DND-41 (cell line): ENCODE data around the gene FAM151A.

Experiments used
- ATAC-seq: fragments of 200-7000 bp; cut with Tn5 transposase; 3 replicates; pipeline ENCODE4 v1.9.1; 2021; ENCODE audit warnings: low read depth; ENCODE audit not compliant: insufficient read depth
- DNase-seq: peaks from one replicate; pipeline ENCODE4 v3.0.0-alpha.2; 2020
- H2AFZ ChIP-seq: 2 replicates; pipeline ENCODE4 v1.6.0; 2012; ENCODE audit warnings: low read depth, low read length
- H3K27ac ChIP-seq: 2 replicates; pipeline ENCODE4 v1.5.1; 2012; ENCODE audit warnings: low read length, inconsistent platforms
- H3K27me3 ChIP-seq: fragments of 200-600 bp; sonication (generic); 2 replicates; pipeline ENCODE4 v1.6.0; 2012; ENCODE audit warnings: low read length, mild to moderate bottlenecking, inconsistent platforms; ENCODE audit not compliant: insufficient read depth, poor library complexity
- H3K36me3 ChIP-seq: 2 replicates; pipeline ENCODE4 v1.5.1; 2012; ENCODE audit warnings: low read length, inconsistent platforms; ENCODE audit not compliant: insufficient read depth
- H3K4me1 ChIP-seq: 2 replicates; pipeline ENCODE4 v1.5.1; 2012; ENCODE audit warnings: mild to moderate bottlenecking, low read length; ENCODE audit not compliant: insufficient read depth
- H3K4me2 ChIP-seq: 2 replicates; pipeline ENCODE4 v1.6.0; 2012; ENCODE audit warnings: mild to moderate bottlenecking, moderate library complexity, low read length, inconsistent platforms; ENCODE audit not compliant: insufficient read depth
- H3K4me3 ChIP-seq, 2 experiments: fragments of 200-600 bp in 1 of 2; shearing (Covaris generic) in 1 of 2; 2 replicates each; pipeline ENCODE4 v1.5.1; 2012 to 2016; ENCODE audit warnings: inconsistent platforms in 2 of 2, low read length in 2 of 2, mild to moderate bottlenecking in 2 of 2, low read depth in 1 of 2, moderate library complexity in 1 of 2
- H3K79me2 ChIP-seq: 2 replicates; pipeline ENCODE4 v1.6.0; 2012; ENCODE audit warnings: low read length, inconsistent platforms; ENCODE audit not compliant: insufficient read depth
- H3K9ac ChIP-seq: 2 replicates; pipeline ENCODE4 v1.6.0; 2012; ENCODE audit warnings: low read depth, mild to moderate bottlenecking, inconsistent platforms, low read length, moderate library complexity
- H3K9me3 ChIP-seq: 2 replicates; pipeline ENCODE4 v1.5.1; 2012; ENCODE audit warnings: low read length, moderate library complexity, mild to moderate bottlenecking, inconsistent platforms; ENCODE audit not compliant: insufficient read depth, severe bottlenecking
- H4K20me1 ChIP-seq: 2 replicates; pipeline ENCODE4 v1.6.0; 2012; ENCODE audit warnings: low read length; ENCODE audit not compliant: insufficient read depth
- CTCF ChIP-seq: IDR thresholded peaks from 2 replicates; pipeline ENCODE4 v1.5.1; 2012; ENCODE audit warnings: borderline replicate concordance, low read length, moderate library complexity, mild to moderate bottlenecking; ENCODE audit not compliant: poor library complexity, severe bottlenecking; ENCODE audit errors: extremely low read depth
- EZH2 ChIP-seq: IDR thresholded peaks from 3 replicates; pipeline ENCODE4 v1.6.1; 2012; ENCODE audit warnings: borderline replicate concordance, low read depth, mild to moderate bottlenecking, moderate library complexity, low read length, inconsistent platforms; ENCODE audit not compliant: severe bottlenecking

FAM151A gene

DNA sequence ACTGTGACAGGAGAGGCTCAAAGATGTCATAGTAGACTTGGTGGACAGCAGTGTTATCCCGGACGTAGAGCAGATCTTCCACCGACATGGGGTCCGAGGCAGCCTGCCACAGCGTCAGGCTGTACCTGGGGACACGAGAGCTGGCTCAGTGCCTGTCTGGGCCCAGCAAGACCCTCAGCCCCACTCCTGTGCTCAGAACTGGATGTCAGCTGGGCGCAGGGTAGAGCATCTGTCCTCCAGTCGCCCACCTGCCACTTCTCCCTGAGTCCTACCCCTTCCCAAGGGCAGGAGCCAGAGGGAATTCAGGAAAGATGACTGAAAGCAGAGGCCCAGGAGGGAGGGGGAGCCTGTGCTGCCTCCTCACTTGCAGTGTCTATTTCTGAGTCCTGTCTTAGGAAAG, 11.7 kb downstream of the FAM151A start:
- no peak for ATAC-seq
- Histone ChIP-seq H3K4me3 (no peak overlapping the region), H3K27ac (no peak overlapping the region), H3K9ac (no peak overlapping the region), H3K27me3 (peaks cover 3% of the 10 kb centered on the region), H3K4me1 (no peaks in the 10 kb centered on the region), H3K9me3 (no peaks in the 10 kb centered on the region), H3K4me2 (no peak overlapping the region), H4K20me1 (no peaks in the 10 kb centered on the region), H2AFZ (no peak overlapping the region), H3K36me3 (no peaks in the 10 kb centered on the region), H3K79me2 (no peaks in the 10 kb centered on the region)
- no peak for TF ChIP-seq EZH2
- DNase-seq: no peak

- Histone ChIP-seq H3K36me3 (no peaks in the 10 kb centered on the region), H3K27me3 (peaks cover 3% of the 10 kb centered on the region), H3K27ac (no peak overlapping the region), H3K4me3 (no peak overlapping the region), H3K9ac (no peak overlapping the region), H3K9me3 (no peaks in the 10 kb centered on the region), H3K4me2 (no peak overlapping the region), H3K4me1 (no peaks in the 10 kb centered on the region), H4K20me1 (no peaks in the 10 kb centered on the region), H3K79me2 (no peaks in the 10 kb centered on the region), H2AFZ (no peak overlapping the region)
- TF ChIP-seq CTCF (no peak), EZH2 (no peak)
- no peak for DNase-seq
- no peak for ATAC-seq
These were observed 12.4 kb downstream of the FAM151A start for GRCh38 chr1:54610601-54611580.

DNA sequence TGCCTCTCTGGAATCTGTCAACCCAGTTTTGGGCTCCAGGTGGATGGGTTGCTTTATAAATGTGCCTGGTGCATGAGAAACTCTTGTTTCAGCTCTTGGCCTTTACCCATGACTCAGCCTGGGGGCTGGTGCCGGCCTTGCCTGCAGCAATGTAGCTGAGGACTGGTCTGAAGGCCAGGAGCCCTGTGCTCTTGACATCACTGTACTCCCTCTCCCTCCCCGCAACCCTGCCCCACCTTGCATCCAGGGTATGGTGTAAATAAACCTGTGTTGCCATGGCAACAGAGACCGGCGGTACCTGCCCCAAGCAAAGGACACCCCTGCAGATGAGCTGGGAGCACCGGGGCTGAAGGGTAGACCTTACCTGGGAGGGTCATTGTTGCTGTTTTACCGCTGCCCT, 13.3 kb downstream of the FAM151A start:
- H3K27ac ChIP-seq: no peak overlapping the region
- H3K27me3 ChIP-seq: peaks cover 2% of the 10 kb centered on the region
- H3K79me2 ChIP-seq: no peaks in the 10 kb centered on the region
- DNase-seq (no peak), ATAC-seq (no peak)
- H2AFZ ChIP-seq: no peak overlapping the region
- no peaks in the 10 kb centered on the region for H3K36me3 ChIP-seq
- TF ChIP-seq CTCF: no peak
- no peak for TF ChIP-seq EZH2
- H3K4me1 ChIP-seq: peaks cover 3% of the 10 kb centered on the region
- H3K4me2 ChIP-seq: no peak overlapping the region
- no peak overlapping the region for H3K9ac ChIP-seq
- H3K9me3 ChIP-seq: no peaks in the 10 kb centered on the region
- no peaks in the 10 kb centered on the region for H4K20me1 ChIP-seq
- H3K4me3 ChIP-seq: no peak overlapping the region

DNA sequence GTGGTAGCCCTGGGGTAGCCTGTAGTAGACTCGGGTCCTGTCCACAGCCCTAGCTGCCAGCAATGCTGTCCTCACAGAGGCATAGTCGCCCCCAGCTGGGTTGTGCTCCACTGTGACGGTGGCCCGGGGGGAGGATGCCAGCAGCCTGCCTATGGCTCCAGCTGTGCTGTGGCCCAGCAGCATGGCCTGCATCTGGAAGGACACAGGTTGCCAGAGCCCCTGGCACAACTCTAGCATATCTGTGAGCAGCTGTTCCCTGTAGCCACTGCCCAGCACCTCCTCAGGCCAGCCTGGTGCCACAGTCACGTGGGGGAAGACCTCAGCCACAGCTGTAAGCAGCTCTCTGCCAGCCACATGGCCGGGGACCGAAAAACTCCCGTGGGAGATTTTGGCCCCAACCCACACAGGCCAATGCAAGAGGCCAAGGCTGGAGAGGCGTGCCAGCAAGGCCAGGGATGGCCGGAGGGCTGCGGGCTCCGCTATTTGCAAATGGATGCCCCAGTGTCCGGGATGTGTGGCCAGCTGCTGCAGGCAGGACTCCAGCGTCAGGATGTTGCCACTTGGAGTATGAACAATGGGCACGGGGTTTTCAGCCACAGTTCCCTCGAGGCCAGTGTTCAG, 13.9 kb downstream of the FAM151A start:
- Histone ChIP-seq H3K36me3 (no peaks in the 10 kb centered on the region), H3K9me3 (no peaks in the 10 kb centered on the region), H3K4me3 (no peak overlapping the region), H2AFZ (no peak overlapping the region), H3K27me3 (no peaks in the 10 kb centered on the region), H4K20me1 (no peaks in the 10 kb centered on the region), H3K4me1 (peaks cover 10% of the 10 kb centered on the region), H3K9ac (no peak overlapping the region), H3K79me2 (no peaks in the 10 kb centered on the region), H3K4me2 (no peak overlapping the region), H3K27ac (no peak overlapping the region)
- DNase-seq (no peak), ATAC-seq (no peak)
- TF ChIP-seq EZH2 (no peak), CTCF (no peak)
